HFF-Myc (cell line): Measurements from ENCODE around the gene TRIM16.
"Not testable (repeated sequence)": the region's sequence is repeated elsewhere in the genome, so short reads cannot be mapped to it uniquely, and the experiment has no call there.

ENCODE experiments used
- DNase-seq: peaks from one replicate; pipeline ENCODE4 v3.0.0-alpha.2; 2011; ENCODE audit warnings: low read depth; ENCODE audit errors: extremely low read depth
- H3K4me3 ChIP-seq: replicated peaks from 2 replicates; pipeline ENCODE4 v1.5.1; 2011; ENCODE audit warnings: low read depth, mild to moderate bottlenecking, control low read depth, low read length
- TF ChIP-seq, protein P1 (sequence below): IDR thresholded peaks from 2 replicates; pipeline ENCODE4 v1.5.1; 2012; ENCODE audit warnings: mild to moderate bottlenecking, low read depth, low read length, control low read depth; ENCODE audit errors: missing control alignments

Gene TRIM16

DNA sequence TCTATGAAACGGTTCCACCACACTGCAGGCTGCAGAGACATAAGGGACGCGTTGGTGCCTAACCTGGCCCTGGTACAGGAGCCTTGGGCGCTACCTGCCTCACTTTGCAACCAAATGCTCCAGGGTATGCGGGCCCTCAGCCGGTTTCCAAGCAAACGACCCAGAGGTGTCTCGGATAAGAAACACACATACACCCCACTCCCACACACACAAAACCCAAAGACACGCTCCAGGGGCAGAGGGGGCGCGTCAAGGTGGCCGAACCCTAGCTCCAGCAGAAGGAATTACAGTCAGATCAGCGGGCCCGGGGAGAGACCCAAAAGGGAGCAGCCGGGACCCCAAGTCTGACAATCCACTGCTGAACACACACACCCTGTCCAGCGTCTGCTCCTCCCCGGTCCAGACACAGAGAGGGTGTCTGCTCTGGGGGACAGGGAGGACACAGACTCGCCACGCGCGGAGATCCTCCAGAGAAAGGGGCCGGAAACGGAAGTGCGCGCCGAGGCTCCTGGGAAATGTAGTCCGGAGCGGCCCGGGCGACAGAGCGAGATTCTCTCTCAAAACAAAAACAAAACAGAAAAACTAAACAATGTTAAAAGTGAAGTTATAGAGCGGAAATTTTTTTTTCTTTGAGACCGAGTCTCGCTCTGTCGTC, at the start of gene TRIM16:
Gene TRIM16, minus strand, starts transcription at position 488 of the 655 bp plus-strand sequence. CDS start 32,702 bp downstream, outside the sequence.
- peak within 1 kb of the TSS; percentile 69 for H3K4me3 ChIP-seq
- TF ChIP-seq, protein P1, sequence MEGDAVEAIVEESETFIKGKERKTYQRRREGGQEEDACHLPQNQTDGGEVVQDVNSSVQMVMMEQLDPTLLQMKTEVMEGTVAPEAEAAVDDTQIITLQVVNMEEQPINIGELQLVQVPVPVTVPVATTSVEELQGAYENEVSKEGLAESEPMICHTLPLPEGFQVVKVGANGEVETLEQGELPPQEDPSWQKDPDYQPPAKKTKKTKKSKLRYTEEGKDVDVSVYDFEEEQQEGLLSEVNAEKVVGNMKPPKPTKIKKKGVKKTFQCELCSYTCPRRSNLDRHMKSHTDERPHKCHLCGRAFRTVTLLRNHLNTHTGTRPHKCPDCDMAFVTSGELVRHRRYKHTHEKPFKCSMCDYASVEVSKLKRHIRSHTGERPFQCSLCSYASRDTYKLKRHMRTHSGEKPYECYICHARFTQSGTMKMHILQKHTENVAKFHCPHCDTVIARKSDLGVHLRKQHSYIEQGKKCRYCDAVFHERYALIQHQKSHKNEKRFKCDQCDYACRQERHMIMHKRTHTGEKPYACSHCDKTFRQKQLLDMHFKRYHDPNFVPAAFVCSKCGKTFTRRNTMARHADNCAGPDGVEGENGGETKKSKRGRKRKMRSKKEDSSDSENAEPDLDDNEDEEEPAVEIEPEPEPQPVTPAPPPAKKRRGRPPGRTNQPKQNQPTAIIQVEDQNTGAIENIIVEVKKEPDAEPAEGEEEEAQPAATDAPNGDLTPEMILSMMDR: peak; percentile 16
- DNase-seq: peak; percentile 17

DNA sequence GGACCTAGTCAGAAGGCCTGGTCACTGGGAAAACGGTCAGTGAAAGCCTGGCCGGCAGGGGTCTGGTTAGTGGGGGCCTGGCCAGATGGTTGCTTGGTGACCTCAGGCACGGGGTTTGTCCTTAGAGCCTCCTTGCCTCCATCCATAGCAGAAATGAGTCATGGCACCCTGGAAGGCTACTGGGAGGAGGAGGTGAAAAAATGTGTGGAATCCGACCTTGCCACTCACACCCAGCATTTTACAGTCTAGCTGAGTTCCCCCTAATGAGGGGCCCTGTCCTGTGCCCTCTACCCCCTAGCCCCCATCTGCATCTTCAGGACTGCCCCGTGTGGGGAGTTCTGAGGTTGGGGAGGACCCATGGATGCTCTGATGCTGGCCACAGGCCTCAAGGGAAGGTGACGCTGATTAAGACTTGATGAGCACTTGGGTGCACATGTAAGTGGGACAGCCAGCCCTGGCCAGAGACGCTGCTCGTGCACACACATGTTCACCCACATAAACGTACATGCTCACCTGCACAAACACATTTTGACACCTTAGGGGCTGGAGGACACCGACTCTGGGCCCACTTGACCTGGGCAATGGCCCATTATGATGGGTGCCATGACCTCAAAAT, 49.2 kb upstream of the TRIM16 start:
- H3K4me3 ChIP-seq, DNase-seq: not testable (repeated sequence)

- H3K4me3 ChIP-seq, DNase-seq: not testable (repeated sequence)
Measured at GRCh38 chr17:15731900-15732299, 47.8 kb upstream of the TRIM16 start, which contains the start of gene TBC1D26. Gene TBC1D26, plus strand, starts transcription at chr17:15732283. Its CDS starts 3,066 bp downstream, at chr17:15735349.

DNA sequence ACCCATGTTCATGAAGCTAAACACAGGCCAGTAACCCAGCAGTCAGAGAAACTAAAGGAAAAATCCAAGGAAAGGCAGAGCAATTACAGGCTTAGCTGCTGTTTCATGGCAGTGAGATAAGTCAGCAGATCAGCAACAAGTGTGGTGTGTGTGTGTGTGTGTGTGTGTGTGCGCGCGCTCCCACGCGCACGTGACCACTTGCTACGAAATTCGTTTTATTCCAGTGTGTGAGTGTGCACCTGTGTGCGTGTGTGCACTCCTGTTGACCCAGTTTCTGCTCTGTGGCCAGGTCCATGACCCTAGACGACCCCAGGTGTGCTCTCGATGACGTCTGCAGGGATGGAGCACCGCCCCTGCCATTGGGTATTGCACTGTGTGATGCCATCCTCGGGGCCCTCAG, 46.4 kb upstream of the TRIM16 start:
- DNase-seq, H3K4me3 ChIP-seq: not testable (repeated sequence)

DNA sequence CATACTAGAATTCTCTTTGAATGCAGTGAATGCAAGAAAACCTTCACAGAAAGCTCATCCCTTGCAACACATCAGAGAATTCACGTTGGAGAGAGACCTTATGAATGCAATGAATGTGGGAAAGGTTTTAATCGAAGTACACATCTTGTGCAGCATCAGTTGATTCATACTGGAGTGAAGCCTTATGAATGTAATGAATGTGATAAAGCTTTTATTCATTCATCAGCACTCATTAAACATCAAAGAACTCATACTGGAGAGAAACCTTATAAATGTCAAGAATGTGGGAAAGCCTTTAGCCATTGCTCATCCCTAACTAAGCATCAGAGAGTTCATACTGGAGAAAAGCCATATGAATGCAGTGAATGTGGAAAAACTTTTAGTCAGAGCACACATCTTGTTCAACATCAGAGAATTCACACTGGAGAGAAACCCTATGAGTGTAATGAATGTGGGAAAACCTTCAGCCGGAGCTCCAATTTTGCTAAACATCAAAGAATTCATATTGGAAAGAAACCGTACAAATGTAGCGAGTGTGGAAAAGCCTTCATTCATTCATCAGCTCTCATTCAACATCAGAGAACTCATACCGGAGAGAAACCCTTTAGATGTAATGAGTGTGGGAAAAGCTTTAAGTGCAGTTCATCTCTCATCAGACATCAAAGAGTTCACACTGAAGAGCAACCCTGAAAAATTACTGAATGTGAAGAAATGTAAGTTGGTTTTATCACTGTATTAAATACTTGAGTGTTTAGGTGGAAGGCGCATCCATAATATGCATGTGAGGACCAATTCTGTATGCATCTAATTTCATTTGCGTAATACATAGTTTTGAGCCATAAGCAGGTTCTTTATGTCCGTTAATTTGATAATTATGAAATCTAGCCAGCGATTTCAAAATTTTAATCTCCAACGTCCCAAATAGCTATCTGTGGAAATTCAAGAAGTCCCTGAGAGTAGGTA, 32.8 kb upstream of the TRIM16 start:
- DNase-seq, H3K4me3 ChIP-seq: not testable (repeated sequence)

GRCh38 chr17:15708879-15709278, 24.8 kb upstream of the TRIM16 start:
- H3K4me3 ChIP-seq, DNase-seq: not testable (repeated sequence)

DNA sequence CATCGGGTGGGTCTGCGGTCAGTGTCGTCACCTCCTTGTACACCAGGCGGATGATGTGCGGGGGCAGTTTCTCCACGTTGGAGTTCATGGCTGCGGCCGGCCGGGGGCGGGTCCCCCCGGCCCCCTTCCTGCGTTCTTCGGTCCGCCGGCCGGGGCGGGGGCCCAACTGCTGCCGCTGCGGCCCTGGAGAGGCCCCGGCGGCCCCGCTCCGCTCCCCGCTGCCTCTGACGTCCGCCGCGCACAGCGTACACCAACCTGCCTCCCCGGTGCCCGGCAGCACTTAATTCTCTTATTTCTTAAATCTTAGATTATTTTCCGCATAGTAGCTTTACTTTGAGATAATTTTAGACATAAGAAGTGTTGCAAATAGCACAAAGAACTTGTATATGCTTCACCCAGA, 20.7 kb upstream of the TRIM16 start:
- not testable (repeated sequence) for H3K4me3 ChIP-seq, DNase-seq

- not testable (repeated sequence) for DNase-seq, H3K4me3 ChIP-seq
Measured at GRCh38 chr17:15704239-15704638, 20.1 kb upstream of the TRIM16 start.

GRCh38 chr17:15699937-15700336, 15.8 kb upstream of the TRIM16 start:
- peak overlapping the region; percentile 52 for H3K4me3 ChIP-seq
- not testable (repeated sequence) for DNase-seq

GRCh38 chr17:15699413-15699924, 15.4 kb upstream of the TRIM16 start, which contains the start of gene ZNF286A:
Gene ZNF286A, plus strand, starts transcription at chr17:15699752. Its CDS starts 578 bp downstream, at chr17:15700330.
- DNase-seq: peak; percentile 95
- peak within 1 kb of the TSS; percentile 52 for H3K4me3 ChIP-seq

GRCh38 chr17:15698967-15699366, 14.9 kb upstream of the TRIM16 start:
- not testable (repeated sequence) for DNase-seq
- H3K4me3 ChIP-seq: peak overlapping the region; percentile 52

DNA sequence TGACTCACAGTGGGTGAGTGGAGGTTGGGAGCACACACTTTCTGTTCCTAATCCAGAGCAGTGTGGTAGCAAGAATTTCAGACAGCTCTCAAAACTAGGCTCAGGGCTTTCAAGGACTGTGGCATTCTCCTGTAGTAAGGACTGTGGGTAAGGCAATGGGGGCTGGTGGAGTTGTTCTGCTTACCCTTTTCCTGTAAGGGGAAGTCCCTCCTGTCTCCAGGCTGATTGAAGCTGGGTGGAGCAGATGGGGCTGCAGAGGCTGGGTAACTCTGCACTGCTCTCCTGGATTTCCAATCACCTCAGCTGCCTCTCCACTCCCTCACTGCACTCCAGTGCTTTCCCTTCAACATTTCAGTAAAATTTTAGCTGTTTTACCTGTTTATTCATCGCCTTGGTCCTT, 3.4 kb upstream of the TRIM16 start:
- not testable (repeated sequence) for DNase-seq, H3K4me3 ChIP-seq

GRCh38 chr17:15683135-15683534, 976 bp downstream of the TRIM16 start:
- not testable (repeated sequence) for DNase-seq
- H3K4me3 ChIP-seq: peak overlapping the region; percentile 69

GRCh38 chr17:15675991-15676390, 8.1 kb downstream of the TRIM16 start:
- not testable (repeated sequence) for DNase-seq, H3K4me3 ChIP-seq

DNA sequence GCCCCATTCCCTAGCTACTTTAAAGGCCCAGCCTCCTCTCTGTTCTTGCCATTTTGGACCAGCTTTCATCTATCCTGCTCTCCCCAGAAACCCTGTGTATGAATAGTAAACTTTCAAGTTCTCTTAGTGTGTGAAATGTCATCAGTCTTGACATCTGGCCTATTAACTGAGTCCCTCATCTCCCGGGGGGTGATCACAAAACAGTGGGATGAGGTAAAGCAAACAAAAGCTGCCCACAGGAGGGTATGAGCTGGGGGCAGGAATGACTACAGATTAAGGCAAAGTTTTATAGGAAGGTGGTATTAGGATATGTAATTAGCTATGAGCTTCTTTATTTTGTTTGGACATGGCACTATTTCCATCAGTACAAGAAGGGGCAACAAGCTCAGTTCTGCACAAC, 9.5 kb downstream of the TRIM16 start:
- not testable (repeated sequence) for H3K4me3 ChIP-seq, DNase-seq

- not testable (repeated sequence) for DNase-seq, H3K4me3 ChIP-seq
Measured at GRCh38 chr17:15669526-15669925, 14.6 kb downstream of the TRIM16 start.
